SJCRH30 (cell line): ENCODE measurements around the gene CARD11. TPM values are rescaled to one million over a fixed set of nuclear protein-coding genes. Genes with fewer than 3 reads are reported as not detected.

Source experiments
- DNase-seq, 2 experiments: peaks; one replicate each; pipeline ENCODE4 v3.0.0-alpha.2; 2015 to 2020
- H3K27ac ChIP-seq: fragments of 250-450 bp; sonication (Bioruptor Pico); 2 replicates; pipeline ENCODE4 v1.5.1; 2020; ENCODE audit warnings: mild to moderate bottlenecking, moderate library complexity
- H3K27me3 ChIP-seq: fragments of 250-450 bp; sonication (Bioruptor Pico); 2 replicates; pipeline ENCODE4 v1.5.1; 2020; ENCODE audit warnings: mild to moderate bottlenecking, moderate library complexity
- H3K36me3 ChIP-seq: fragments of 250-450 bp; sonication (Bioruptor Pico); 2 replicates; pipeline ENCODE4 v1.5.1; 2020; ENCODE audit warnings: mild to moderate bottlenecking, moderate library complexity
- H3K4me1 ChIP-seq: fragments of 250-450 bp; sonication (Bioruptor Pico); 2 replicates; pipeline ENCODE4 v1.5.1; 2020; ENCODE audit warnings: mild to moderate bottlenecking, moderate library complexity
- H3K4me3 ChIP-seq: fragments of 250-450 bp; sonication (Bioruptor Pico); 2 replicates; pipeline ENCODE4 v1.5.1; 2020; ENCODE audit warnings: mild to moderate bottlenecking, moderate library complexity
- H3K9me3 ChIP-seq: fragments of 250-450 bp; sonication (Bioruptor Pico); replicated peaks from 2 replicates; pipeline ENCODE4 v1.5.1; 2020; ENCODE audit warnings: mild to moderate bottlenecking, moderate library complexity
- total RNA-seq: library from RNA; depleted of rRNA; stranded (reverse); fragments of >200 nt; shearing (Covaris generic); gene quantifications from 2 replicates; pipeline ENCODE4 v1.2.3, GENCODE V29; 2014

CARD11 gene
- total RNA-seq, 1 experiment from 2014 or later: not detected

DNA sequence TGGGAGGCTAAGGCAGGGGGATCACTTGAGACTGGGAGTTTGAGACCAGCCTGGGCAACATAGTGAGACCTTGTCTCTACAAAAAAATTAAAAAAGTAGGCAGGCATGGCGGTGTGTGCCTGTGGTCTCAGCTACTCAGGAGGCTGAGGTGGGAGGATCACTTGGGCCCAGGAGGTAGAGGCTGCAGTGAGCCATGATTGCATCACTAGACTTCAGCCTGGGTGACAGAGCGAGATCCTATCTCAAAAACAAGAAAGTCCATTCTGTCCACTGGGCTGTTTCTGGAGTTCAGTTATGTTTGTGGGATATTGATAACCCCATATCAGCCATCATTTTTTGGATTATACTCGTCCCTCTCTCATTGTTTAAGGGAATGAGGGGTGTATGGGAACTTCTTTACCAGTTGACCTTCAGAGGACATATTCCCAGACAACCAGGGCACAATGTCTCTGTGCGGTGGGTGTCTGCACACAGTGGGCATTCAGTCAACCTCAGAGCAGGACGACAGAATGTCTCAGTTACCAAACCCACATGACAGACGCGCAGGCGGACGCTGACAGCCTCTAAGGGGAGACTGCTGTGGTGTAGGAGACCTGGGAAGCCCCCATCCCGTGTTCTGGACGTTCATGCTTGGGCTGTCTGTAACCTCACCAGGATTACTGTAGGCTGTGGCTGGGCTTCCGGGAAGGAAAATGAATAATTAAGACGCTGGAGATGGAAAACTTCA is 69.4 kb downstream of the CARD11 start:
- H3K27me3 ChIP-seq: 0 out of 2 replicates have a peak, but pooled peaks cover 4% of the 10 kb centered on the region

DNA sequence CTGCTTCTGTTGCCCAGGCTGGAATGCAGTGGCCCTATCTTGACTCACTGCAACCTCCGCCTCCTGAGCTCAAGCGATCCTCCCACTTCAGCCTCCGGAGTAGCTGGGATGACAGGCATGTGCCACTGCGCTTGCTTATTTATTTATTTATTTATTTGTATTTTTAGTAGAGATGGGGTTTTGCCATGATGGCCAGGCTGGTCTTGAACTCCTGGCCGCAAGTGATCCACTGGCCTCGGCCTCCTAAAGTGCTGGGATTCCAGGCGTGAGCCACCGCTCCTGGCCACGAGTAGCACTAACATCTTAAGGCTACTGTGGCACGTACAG is 70.9 kb downstream of the CARD11 start:
- H3K9me3 ChIP-seq: peaks cover 8% of the 10 kb centered on the region
- H3K4me3 ChIP-seq: no peak overlapping the region
- H3K27ac ChIP-seq: no peak overlapping the region
- no peak for DNase-seq
- H3K27me3 ChIP-seq: 0 out of 2 replicates have a peak, but pooled peaks cover 4% of the 10 kb centered on the region
- no peaks in the 10 kb centered on the region for H3K4me1 ChIP-seq
- no peaks in the 10 kb centered on the region for H3K36me3 ChIP-seq

More for the DNA sequence above, 69.4 kb downstream of the CARD11 start:
- H3K36me3 ChIP-seq: no peaks in the 10 kb centered on the region
- H3K4me3 ChIP-seq: no peak overlapping the region
- DNase-seq: no peak
- peaks cover 8% of the 10 kb centered on the region for H3K9me3 ChIP-seq
- H3K4me1 ChIP-seq: no peaks in the 10 kb centered on the region
- no peak overlapping the region for H3K27ac ChIP-seq

DNA sequence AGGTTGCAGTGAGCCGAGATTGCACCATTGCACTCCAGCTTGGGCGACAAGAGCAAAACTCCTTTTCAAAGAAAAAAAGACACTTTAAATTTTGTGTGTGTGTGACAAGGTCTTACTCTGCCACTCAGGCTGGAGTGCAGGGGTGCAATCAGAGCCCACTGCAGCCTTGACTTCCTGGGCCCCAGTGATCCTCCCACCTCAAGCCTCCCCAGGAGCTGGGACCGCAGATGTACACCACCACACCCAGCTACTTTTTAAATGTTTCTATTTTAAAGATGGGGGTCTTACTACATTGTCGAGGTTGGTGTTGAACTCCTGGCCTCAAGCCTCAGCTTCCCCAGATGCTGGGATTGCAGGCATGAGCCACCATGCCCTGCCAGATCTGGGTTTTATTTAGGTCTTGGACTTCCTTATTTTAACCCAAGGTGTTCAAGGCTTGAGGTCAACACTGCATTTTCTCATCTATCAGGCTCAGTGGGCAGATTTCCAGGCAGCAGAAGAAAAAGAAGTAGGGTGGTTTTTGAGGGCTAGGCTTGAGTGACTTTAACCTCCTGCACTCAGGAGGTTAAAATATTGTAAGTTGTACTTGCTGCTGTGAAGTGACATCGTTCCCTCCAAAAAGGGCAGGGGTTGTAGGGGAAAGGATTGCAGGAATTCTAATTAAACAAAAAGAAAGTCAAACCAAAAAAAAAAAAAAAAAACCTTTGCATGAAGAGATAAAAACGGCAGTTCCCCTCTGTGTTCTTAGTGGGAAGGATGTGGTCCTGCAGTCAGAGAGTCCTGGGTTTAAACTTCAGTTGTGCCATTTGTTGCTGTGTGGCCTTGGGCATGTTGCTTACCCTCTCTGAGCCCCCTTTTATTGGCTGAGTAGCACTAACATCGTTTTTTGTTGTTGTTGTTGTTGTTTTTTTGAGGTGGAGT is 71.5 kb downstream of the CARD11 start:
- Histone ChIP-seq H3K9me3 (peaks cover 8% of the 10 kb centered on the region), H3K4me3 (no peak overlapping the region), H3K27ac (no peak overlapping the region), H3K36me3 (no peaks in the 10 kb centered on the region), H3K27me3 (0 out of 2 replicates have a peak, but pooled peaks cover 4% of the 10 kb centered on the region), H3K4me1 (no peaks in the 10 kb centered on the region)
- no peak for DNase-seq

DNA sequence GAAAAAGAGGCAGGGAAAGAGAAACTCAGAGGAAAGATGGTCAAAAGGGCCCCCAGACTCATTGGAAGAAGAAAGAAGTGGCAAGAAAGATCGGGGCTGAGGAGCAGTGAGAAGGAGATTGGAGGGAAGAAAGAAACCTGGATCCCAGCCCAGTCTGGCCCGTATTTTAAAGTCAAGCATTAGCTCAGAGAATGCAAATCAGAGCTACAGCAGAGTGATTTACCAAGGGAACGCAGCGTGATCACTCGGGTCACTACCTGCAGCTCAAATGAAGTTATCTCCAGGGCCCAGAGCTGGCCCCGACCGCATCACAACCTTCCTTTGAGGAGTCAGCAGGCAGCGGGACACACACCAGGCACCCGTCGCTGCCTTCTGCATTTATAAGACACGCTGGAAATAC is 72.8 kb downstream of the CARD11 start:
- Histone ChIP-seq H3K9me3 (peaks cover 10% of the 10 kb centered on the region), H3K36me3 (no peaks in the 10 kb centered on the region), H3K27ac (no peak overlapping the region), H3K27me3 (no peaks in the 10 kb centered on the region), H3K4me3 (no peak overlapping the region), H3K4me1 (no peaks in the 10 kb centered on the region)
- no peak for DNase-seq

DNA sequence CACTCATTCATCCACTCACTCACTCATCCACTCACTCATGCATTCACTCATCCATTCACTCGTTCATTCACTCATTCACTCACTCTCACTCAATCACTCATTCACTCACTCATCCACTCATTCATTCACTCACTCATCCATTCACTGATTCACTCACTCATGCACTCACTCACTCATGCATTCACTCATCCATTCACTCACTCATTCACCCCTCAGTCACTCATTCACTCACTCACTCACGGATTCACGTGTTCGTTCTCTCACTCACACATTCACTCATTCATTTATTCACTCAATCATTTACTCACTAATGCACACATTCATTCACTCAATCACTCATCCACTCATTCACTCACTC is 73.4 kb downstream of the CARD11 start:
- no peaks in the 10 kb centered on the region for H3K27me3 ChIP-seq
- H3K9me3 ChIP-seq: peaks cover 14% of the 10 kb centered on the region
- no peak overlapping the region for H3K27ac ChIP-seq
- DNase-seq: no peak
- no peaks in the 10 kb centered on the region for H3K36me3 ChIP-seq
- no peaks in the 10 kb centered on the region for H3K4me1 ChIP-seq
- no peak overlapping the region for H3K4me3 ChIP-seq

DNA sequence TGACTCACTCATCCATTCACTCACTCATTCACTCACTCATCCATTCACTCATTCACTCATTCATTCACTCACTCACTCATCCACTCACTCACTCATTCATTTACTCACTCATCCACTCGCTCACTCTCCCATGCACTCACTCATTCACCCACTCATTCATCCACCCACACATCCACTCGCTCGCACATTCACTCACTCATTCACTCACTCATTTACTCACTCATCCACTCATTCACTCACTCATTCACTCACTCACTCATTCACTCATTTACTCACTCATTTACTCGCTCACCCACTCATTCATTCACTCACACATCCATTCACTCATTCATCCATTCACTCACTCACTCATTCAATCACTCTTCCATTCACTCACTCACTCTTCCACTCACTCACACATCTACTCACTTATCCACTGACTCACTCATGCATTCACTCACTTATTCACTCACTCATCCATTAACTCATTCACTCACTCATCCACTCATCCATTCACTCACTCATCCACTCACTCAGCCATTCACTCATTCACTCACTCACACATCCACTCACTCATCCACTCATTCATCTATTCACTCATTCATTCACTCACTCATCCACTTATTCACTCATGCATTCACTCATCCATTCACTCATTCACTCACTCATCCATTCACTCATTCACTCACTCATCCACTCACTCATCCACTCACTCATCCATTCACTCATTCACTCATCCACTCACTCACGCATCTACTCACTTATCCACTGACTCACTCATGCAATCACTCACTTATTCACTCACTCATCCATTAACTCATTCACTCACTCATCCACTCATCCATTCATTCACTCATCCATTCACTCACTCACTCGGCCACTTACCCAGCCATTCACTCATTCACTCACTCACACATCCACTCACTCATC is 74.0 kb downstream of the CARD11 start:
- no peak for DNase-seq
- H3K36me3 ChIP-seq: no peaks in the 10 kb centered on the region
- H3K4me3 ChIP-seq: no peak overlapping the region
- peaks cover 14% of the 10 kb centered on the region for H3K9me3 ChIP-seq
- no peaks in the 10 kb centered on the region for H3K4me1 ChIP-seq
- H3K27me3 ChIP-seq: no peaks in the 10 kb centered on the region
- H3K27ac ChIP-seq: no peak overlapping the region

DNA sequence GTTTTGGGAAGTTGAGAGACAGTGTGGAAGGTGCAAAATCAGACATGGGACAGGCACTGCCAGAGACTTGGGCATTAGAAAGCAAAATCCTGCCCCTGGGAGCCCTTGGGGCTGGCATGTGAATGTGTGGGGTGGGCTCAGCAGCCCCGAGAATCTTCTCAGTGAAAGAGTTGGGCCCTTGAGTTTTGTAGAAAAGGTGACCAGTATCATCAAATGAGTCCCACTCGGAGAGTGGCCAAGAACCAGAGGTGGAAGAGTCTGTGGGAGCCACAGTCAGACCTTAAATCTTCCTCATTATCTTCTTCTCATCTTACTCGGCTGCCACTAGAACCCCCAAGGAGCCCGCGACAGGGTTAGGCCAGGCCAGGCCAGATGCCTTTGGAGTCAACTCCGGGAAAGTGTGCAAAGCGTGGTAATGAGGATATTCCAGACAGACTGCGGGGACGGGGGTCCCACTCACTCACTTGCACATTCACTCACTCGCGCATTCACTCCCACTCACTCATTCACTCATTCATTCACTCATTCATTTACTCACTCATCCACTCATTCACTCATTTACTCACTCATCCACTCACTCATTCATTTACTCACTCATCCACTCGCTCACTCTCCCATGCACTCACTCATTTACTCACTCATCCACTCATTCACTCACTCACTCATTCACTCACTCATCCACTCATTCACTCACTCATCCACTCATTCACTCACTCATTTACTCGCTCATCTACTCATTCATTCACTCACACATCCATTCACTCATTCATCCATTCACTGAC is 74.9 kb downstream of the CARD11 start:
- peaks cover 14% of the 10 kb centered on the region for H3K9me3 ChIP-seq
- H3K27me3 ChIP-seq: no peaks in the 10 kb centered on the region
- H3K4me1 ChIP-seq: no peaks in the 10 kb centered on the region
- H3K36me3 ChIP-seq: no peaks in the 10 kb centered on the region
- H3K4me3 ChIP-seq: no peak overlapping the region
- H3K27ac ChIP-seq: no peak overlapping the region
- DNase-seq: no peak

DNA sequence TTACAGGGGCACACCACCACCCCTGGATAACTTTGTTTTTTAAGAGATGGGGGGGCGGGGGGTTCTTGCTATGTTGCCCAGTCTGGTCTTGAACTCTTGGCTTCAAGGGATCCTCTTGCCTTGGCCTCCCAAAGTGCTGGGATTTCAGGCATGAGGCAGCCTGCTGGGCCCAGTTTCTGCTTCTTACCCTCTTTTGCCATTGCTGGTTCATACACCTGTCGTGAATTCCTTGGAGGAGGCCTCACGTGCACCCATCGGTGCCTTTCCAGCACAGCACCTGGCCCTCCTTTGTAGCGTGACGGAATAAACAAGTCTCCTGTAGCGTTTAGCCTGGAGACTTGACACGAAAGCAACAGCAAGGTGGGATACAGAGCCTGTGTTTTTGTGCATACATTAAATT is 75.5 kb downstream of the CARD11 start:
- Histone ChIP-seq H3K27me3 (no peaks in the 10 kb centered on the region), H3K27ac (no peak overlapping the region), H3K36me3 (no peaks in the 10 kb centered on the region), H3K4me1 (no peaks in the 10 kb centered on the region), H3K9me3 (peaks cover 14% of the 10 kb centered on the region), H3K4me3 (no peak overlapping the region)
- DNase-seq: no peak

DNA sequence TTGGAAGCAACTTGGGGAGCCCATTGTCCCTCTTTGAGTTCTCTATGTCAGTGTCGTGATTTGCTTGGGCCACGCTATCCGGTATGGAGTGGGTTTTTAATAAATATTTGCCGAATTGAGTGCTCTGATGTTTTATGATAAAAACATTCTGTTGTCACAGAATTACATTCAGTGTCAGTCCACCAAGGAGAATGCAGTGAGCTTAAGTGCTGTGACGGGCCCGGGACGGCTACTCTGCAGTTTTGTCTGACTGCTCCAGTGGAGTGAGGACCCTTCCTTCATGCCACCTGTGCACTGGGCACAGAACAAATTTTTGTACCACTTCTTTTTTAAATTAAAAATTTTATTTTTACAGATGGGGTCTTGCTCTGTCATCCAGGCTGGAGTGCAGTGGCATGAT is 76.0 kb downstream of the CARD11 start:
- Histone ChIP-seq H3K4me3 (no peak overlapping the region), H3K36me3 (no peaks in the 10 kb centered on the region), H3K9me3 (peaks cover 14% of the 10 kb centered on the region), H3K4me1 (no peaks in the 10 kb centered on the region), H3K27ac (no peak overlapping the region), H3K27me3 (no peaks in the 10 kb centered on the region)
- no peak for DNase-seq

DNA sequence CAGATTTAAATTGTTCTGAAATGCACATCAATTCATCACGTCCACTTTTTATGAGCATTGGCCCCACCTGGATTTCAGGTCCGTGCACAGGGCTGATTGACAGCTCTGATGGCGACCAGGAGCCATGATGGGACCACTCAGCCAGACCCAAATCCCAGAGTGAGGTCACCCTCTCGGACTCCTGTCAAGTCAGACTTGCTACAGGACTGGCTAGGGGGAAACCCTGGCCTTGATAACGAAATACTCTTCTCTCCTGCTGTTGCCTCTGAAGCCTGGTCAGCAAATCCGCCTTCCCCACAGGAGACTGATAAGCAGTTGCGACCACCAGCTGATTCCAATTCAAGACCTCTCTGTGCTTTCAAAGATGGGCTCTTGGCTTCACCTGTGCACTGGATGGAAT is 76.4 kb downstream of the CARD11 start:
- Histone ChIP-seq H3K36me3 (no peaks in the 10 kb centered on the region), H3K9me3 (peaks cover 14% of the 10 kb centered on the region), H3K27me3 (no peaks in the 10 kb centered on the region), H3K4me3 (no peak overlapping the region), H3K27ac (no peak overlapping the region), H3K4me1 (no peaks in the 10 kb centered on the region)
- no peak for DNase-seq

DNA sequence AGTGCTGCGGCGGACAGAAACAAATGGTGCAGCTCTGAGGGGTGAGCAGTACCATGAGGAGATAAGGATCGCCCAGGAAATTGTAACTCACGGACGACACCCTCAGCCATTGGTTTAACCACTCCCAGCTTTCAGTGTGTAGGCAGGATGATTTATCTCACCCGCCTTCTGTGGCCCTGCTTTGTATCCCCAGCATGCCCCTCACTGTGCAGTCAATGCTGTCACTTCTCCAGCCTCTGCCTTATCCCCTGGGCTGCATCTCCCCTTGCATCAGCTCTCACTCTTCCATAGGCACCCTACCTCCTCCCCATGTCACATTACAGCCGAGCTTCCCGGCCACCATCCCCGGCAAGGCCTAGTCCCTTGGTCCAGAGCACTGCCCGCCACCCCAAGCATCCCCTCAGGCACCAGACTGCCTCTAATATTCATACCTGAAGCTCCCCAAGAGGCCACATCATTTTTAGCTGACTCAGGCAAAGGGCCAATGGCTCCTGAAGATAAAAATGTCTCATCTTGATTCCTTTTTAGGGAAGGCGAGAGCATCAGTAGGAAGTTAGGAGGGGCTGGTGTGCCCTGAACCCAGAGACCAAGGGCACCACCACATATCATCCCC is 77.1 kb downstream of the CARD11 start:
- DNase-seq: no peak
- Histone ChIP-seq H3K27ac (no peak overlapping the region), H3K27me3 (no peaks in the 10 kb centered on the region), H3K4me1 (no peaks in the 10 kb centered on the region), H3K36me3 (no peaks in the 10 kb centered on the region), H3K4me3 (no peak overlapping the region), H3K9me3 (peaks cover 14% of the 10 kb centered on the region)

DNA sequence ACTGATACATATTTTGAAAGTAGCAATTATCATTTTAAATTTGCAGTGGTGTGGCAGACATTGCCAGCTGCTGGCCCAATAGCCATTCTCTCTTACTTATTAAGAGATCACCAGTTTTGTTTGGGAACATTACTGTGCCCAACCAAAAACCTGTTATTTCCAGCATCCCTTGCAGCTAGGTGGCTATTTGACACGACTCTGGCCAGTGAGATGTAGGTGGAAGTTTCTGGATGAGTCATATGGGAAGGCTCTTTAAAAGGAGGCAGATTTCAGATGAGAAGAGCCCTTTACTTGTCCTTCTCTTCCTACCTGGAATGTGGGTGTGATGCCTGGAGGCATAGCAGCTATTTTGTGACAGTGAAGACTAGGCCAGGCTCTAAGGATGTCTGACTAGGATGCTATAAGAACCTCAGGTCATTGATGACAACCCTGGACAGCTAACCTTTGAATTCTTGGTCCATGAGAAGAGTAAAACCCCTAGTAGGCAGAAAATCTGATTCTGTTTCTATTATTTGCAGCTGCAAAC is 77.9 kb downstream of the CARD11 start:
- Histone ChIP-seq H3K36me3 (no peaks in the 10 kb centered on the region), H3K27me3 (no peaks in the 10 kb centered on the region), H3K9me3 (peaks cover 14% of the 10 kb centered on the region), H3K27ac (no peak overlapping the region), H3K4me1 (no peaks in the 10 kb centered on the region), H3K4me3 (no peak overlapping the region)
- no peak for DNase-seq

DNA sequence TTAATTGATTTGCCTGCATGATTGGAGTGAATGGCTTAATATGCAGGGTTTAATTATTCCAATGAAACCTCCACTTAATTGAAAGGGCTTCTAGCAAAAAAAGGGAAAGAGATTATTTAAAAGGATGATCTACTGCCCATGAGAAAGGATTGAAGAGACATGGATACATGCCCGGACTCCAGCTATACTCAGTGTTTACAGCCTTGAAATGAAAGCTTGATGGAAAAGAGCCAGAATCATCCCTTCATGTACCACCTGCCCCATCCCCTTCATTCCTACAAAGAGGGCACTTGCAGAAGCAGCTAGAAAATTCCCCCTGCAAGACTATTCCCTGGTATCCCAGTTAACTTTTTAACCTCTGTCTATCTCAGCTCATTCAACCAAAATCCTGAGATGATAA is 78.4 kb downstream of the CARD11 start:
- peaks cover 12% of the 10 kb centered on the region for H3K9me3 ChIP-seq
- H3K36me3 ChIP-seq: no peaks in the 10 kb centered on the region
- no peaks in the 10 kb centered on the region for H3K27me3 ChIP-seq
- H3K4me1 ChIP-seq: no peaks in the 10 kb centered on the region
- H3K27ac ChIP-seq: no peak overlapping the region
- H3K4me3 ChIP-seq: no peak overlapping the region
- DNase-seq: no peak

DNA sequence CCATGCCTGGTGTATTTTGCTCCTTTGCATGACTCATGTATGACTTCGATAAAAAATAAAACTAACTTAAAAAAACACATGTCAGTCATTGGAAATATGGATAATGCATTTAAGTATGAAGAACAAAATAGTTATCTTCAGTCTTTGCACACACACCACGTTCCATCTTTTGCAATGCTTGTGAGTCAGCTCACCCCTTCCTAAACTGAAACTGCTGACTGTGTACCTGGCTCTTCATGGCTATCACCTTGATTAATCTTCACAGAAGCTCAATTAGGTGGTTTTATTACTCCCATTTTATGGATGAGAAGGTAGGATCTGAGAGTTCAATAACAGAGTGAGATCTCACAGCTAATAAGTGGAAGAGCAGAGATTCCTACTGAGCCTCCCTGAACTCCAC is 79.5 kb downstream of the CARD11 start:
- H3K27ac ChIP-seq: no peak overlapping the region
- no peak for DNase-seq
- no peaks in the 10 kb centered on the region for H3K27me3 ChIP-seq
- H3K36me3 ChIP-seq: no peaks in the 10 kb centered on the region
- no peaks in the 10 kb centered on the region for H3K4me1 ChIP-seq
- H3K4me3 ChIP-seq: no peak overlapping the region
- H3K9me3 ChIP-seq: peaks cover 5% of the 10 kb centered on the region
